Esophagus squamous epithelium (tissue), 5 donors: ENCODE results near the gene USP11. TPM values are rescaled to one million over a fixed set of nuclear protein-coding genes. Genes with fewer than 3 reads are reported as not detected.
A peak's percentile ranks its signal among the peaks of the same experiment; 100 is the strongest.

ENCODE experiments used
- DNase-seq: peaks from one replicate; lab custom pipeline; 2025; lab: John Stamatoyannopoulos, UW
- H3K27ac ChIP-seq, 4 donors: fragments of 200-600 bp; sonication (generic); one replicate each; pipeline ENCODE4 v1.5.1; 2016 to 2019; ENCODE audit warnings: mild to moderate bottlenecking in 1 of 4
- H3K27me3 ChIP-seq, 4 donors: fragments of 200-600 bp; sonication (generic); 1 replicate in 3 of 4; 2 replicates in 1 of 4; pipeline versions ENCODE4 v1.5.1 to v1.6.0; 2017 to 2021; ENCODE audit warnings: antibody characterized with exemption in 1 of 4
- H3K36me3 ChIP-seq, 3 donors: fragments of 200-600 bp; sonication (generic); one replicate each; pipeline ENCODE4 v1.5.1; 2016 to 2019
- H3K4me1 ChIP-seq, 3 donors: fragments of 200-600 bp; sonication (generic); one replicate each; pipeline ENCODE4 v1.5.1; 2017 to 2019
- H3K4me3 ChIP-seq, 4 donors: fragments of 200-600 bp; sonication (generic); 1 replicate in 3 of 4; 2 replicates in 1 of 4; pipeline ENCODE4 v1.5.1; 2016 to 2019; ENCODE audit warnings: mild to moderate bottlenecking in 2 of 4, moderate library complexity in 1 of 4
- H3K9me3 ChIP-seq, 3 donors: fragments of 200-600 bp; sonication (generic); one replicate each; pipeline ENCODE4 v1.5.1; 2016 to 2019
- POLR2A ChIP-seq, 4 donors: fragments of 450-650 bp; IDR thresholded peaks; one replicate each; pipeline ENCODE4 v1.6.1; 2017; ENCODE audit warnings: antibody characterized with exemption in 4 of 4, mild to moderate bottlenecking in 4 of 4, moderate library complexity in 3 of 4
- WGBS, 2 donors: methylation state at CpG; one replicate each; pipeline ENCODE4 v1.1.5; 2018; 5-methylcytosine and 5-hydroxymethylcytosine counted together
- intact Hi-C: fragments of 100-400 bp; cut with DNase I; formaldehyde crosslinking; loops from one replicate; pipeline ENCODE4 v1.15.0; 2022
- total RNA-seq, 4 donors: library from RNA; depleted of rRNA; stranded (reverse); fragments of >200 nt; gene quantifications; one replicate each; pipeline ENCODE4 v1.1.0, GENCODE V29; 2016
- TF ChIP-seq, protein P1 (sequence below), 6 experiments: fragments of 450-650 bp in 4 of 6; fragments of 200-600 bp in 2 of 6; sonication (generic) in 2 of 6; IDR thresholded peaks; one replicate each; pipeline ENCODE4 v1.5.1; 2016 to 2019; ENCODE audit warnings: antibody characterized with exemption in 6 of 6, mild to moderate bottlenecking in 4 of 6, moderate library complexity in 4 of 6
- donor health status: DM: yes; HTN: yes; CAD: no.

USP11 gene
- total RNA-seq, 4 donors from 2014 or later, result 6.6 to 26.9 (median 21.3) TPM

DNA sequence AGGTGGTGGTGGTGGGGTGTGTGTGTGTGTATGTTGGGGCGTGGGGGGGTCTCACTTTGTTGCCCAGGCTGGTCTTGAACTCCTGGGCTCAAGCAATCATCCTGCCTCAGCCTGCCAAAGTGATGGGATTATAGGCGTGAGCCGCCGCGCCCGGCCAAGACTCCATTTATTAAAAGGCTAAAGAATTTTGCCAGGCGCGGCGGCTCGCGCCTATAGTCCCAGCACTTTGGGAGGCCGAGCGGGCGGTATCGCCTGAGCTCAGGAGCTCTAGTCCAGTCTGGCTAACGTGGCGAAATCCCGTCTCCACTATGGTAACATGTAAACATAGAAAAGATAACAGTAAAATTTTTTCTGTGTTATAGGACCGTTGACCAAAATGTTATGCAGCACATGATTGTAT is 42.9 kb upstream of the USP11 start:
- H3K4me1 ChIP-seq, result peaks cover 13 to 36% (median 14%) of the 10 kb centered on the region in 3 donors
- no peaks in the 10 kb centered on the region for H3K9me3 ChIP-seq
- H3K4me3 ChIP-seq, result no peak overlapping the region
- H3K27me3 ChIP-seq, result no peaks in the 10 kb centered on the region
- H3K36me3 ChIP-seq, result peaks cover 0 to 24% (median 8%) of the 10 kb centered on the region in 3 donors
- WGBS, 2 donors, result 63 to 76% methylated on average over 4 to 13 of the region's 19 CpGs
- intact Hi-C loops, result no loop called here
- no peak for DNase-seq
- H3K27ac ChIP-seq, result no peak overlapping the region
- TF ChIP-seq, protein P1, sequence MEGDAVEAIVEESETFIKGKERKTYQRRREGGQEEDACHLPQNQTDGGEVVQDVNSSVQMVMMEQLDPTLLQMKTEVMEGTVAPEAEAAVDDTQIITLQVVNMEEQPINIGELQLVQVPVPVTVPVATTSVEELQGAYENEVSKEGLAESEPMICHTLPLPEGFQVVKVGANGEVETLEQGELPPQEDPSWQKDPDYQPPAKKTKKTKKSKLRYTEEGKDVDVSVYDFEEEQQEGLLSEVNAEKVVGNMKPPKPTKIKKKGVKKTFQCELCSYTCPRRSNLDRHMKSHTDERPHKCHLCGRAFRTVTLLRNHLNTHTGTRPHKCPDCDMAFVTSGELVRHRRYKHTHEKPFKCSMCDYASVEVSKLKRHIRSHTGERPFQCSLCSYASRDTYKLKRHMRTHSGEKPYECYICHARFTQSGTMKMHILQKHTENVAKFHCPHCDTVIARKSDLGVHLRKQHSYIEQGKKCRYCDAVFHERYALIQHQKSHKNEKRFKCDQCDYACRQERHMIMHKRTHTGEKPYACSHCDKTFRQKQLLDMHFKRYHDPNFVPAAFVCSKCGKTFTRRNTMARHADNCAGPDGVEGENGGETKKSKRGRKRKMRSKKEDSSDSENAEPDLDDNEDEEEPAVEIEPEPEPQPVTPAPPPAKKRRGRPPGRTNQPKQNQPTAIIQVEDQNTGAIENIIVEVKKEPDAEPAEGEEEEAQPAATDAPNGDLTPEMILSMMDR (IDR thresholded peaks at IDR 0.05), result no peak
- no peak for TF ChIP-seq POLR2A (IDR thresholded peaks at IDR 0.05)

DNA sequence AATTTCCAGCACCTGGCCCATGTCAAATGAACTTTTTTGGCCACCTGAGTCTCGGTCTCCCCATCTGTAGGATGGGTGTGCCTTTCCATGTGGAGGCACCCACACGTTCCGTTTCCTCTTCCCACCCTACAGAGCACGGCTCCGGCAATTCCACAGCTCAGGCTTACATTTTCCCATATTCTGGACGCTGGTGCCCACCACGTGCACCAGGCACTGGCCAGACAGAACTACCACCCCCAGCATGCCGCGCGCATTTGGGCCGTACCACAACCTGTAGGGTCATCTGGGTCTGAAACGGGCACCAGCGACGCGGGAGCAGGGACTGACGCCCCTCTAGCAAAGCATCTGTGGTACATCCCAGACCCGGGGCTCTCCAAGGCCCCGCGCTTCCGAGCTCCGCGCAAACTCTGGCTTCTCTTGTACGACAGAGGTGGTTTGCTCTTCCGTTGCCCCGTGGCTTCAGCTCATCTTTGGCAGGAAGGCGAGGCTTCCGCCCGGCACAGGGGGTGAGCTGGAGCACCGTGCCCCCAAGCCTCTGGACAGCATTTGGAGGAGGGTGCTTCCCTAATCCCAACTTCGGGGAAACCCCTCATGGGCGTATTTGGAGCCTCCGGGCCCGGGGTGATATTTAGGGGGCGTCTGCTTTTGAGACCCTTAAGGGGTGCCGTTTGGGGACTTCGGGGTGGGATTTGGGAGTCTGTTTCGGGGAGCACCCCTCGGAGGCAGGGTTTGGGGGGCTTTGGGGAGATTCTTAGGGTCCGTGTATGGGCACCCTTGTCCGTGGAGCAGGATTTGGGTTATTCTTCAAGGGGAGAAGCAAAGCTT is 42.2 kb upstream of the USP11 start:
- Histone ChIP-seq H3K4me3 (peak overlapping the region; percentile 52 to 71 (median 60)), H3K9me3 (no peaks in the 10 kb centered on the region), H3K36me3 (peaks cover 0 to 16% (median 8%) of the 10 kb centered on the region in 3 donors), H3K4me1 (peaks cover 21 to 43% (median 22%) of the 10 kb centered on the region in 3 donors), H3K27ac (peak overlapping the region; percentile 62 to 85 (median 80)), H3K27me3 (no peaks in the 10 kb centered on the region)
- TF ChIP-seq, protein P1 (IDR thresholded peaks at IDR 0.05), result peak in 1 of 6 experiments; percentile 17
- peak in 2 of 4 donors; percentile 42 to 68 for TF ChIP-seq POLR2A (IDR thresholded peaks at IDR 0.05)
- DNase-seq, result peak; percentile 43
- 20% methylated on average over 10 of the region's 40 CpGs; no CpG with 5 or more reads in 1 of the 2 donors for WGBS, 2 donors
- intact Hi-C loops, result no loop called here

DNA sequence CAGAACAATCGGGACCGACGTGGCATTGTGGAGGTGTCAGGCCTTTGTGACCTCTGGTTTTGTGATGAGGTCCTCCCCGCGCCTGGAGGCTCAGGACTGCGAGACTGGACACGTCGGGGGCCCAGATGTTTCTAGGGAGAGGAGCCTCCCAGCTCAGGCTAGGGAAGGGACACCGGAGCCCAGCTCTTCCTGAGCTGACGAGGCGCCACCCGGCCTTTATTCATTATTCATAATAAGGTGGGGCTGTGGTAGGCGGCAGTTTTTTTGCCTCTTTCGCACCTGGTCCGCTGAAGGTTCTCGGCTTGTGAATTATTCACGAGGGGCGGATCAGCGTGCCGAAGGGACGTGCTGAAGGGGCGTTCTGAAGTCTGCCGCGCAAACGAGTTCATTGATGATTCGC is 41.5 kb upstream of the USP11 start:
- DNase-seq, result no peak
- peak in 1 of 4 donors; percentile 6 for TF ChIP-seq POLR2A (IDR thresholded peaks at IDR 0.05)
- TF ChIP-seq, protein P1 (IDR thresholded peaks at IDR 0.05), result no peak
- Histone ChIP-seq H3K27ac (peak overlapping the region; percentile 62 to 85 (median 80)), H3K27me3 (no peaks in the 10 kb centered on the region), H3K4me3 (peak overlapping the region; percentile 52 to 71 (median 60)), H3K9me3 (no peaks in the 10 kb centered on the region), H3K36me3 (peaks cover 0 to 9% (median 2%) of the 10 kb centered on the region in 3 donors), H3K4me1 (peaks cover 27 to 50% (median 27%) of the 10 kb centered on the region in 3 donors)
- intact Hi-C loops, result no loop called here
- WGBS, 2 donors, result 33% methylated on average over 17 of the region's 26 CpGs; no CpG with 5 or more reads in 1 of the 2 donors

DNA sequence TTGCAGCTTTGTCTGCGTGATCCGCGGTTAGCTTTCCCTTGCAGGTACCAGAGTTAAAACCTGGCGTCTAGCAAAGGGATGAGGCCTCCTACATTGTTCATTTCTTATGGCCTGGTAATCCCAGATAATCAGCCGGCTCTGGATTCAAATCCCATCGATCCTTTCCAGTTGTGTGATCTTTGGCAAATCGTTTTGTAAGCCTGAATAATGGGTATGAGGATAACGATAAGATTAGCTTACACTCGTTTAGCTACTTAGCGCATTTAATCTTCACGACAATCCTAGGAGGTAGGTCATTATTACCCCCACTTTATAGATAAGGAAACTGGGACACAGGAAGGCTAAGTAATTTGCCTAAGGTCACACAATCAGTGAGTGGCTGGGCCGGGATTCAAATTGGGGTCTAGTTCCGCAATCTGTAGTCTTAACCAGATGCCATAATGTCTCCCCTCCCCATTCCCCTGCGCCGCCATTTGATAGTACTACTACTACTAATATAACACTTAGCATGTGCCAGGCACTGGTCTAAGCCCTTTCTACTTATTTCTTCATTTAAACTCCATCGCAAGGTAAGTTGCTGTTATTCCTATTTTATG is 40.9 kb upstream of the USP11 start:
- WGBS, 2 donors, result 61 to 73% methylated on average over 5 to 15 of the region's 16 CpGs
- Histone ChIP-seq H3K4me3 (peak overlapping the region in 3 of 4 donors; percentile 59 to 71 (median 61)), H3K36me3 (peaks cover 0 to 4% (median 0%) of the 10 kb centered on the region in 3 donors), H3K27me3 (no peaks in the 10 kb centered on the region), H3K4me1 (peaks cover 27 to 56% (median 33%) of the 10 kb centered on the region in 3 donors), H3K27ac (peak overlapping the region; percentile 62 to 85 (median 80)), H3K9me3 (no peaks in the 10 kb centered on the region)
- intact Hi-C loops, result no loop called here
- no peak for DNase-seq
- TF ChIP-seq, protein P1 (IDR thresholded peaks at IDR 0.05), result no peak
- TF ChIP-seq POLR2A (IDR thresholded peaks at IDR 0.05), result no peak
